ENCODE results near the gene OSBP2. TPM values are rescaled to one million over a fixed set of nuclear protein-coding genes. Genes with fewer than 3 reads are reported as not detected.
A peak's percentile ranks its signal among the peaks of the same experiment; 100 is the strongest.
"Not testable (repeated sequence)": the region's sequence is repeated elsewhere in the genome, so short reads cannot be mapped to it uniquely, and the experiment has no call there.

The OSBP2 gene
- polyA plus RNA-seq, 1 donor from 2014 or later, result 0.93 TPM

DNA sequence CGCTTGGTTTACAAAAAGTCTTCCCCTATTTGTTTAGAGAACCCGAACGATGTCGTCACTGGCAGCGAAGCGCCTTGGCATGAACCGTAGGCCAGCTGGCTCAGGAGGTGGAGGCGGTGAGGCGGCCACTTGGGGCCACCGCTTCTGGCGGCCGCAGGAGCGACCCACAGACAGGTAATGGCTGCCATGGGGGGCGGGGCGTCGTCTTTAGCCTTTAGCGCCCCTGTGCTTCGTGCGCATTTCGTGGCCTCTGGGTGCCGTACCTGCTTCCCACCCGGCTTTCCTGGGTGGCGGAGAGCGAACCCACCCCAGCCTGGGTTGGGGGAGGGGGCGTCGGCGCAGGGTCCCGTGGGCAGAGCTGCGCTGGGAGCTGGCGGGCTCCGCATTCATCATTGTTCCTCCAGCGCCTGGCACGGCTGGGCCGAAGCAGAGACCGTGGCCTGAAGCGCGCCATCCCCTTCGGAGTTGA, 469 bp upstream of the OSBP2 start:
- peak overlapping the region in 1 of 3 donors; percentile 89 for H3K27ac Mint-ChIP-seq

DNA sequence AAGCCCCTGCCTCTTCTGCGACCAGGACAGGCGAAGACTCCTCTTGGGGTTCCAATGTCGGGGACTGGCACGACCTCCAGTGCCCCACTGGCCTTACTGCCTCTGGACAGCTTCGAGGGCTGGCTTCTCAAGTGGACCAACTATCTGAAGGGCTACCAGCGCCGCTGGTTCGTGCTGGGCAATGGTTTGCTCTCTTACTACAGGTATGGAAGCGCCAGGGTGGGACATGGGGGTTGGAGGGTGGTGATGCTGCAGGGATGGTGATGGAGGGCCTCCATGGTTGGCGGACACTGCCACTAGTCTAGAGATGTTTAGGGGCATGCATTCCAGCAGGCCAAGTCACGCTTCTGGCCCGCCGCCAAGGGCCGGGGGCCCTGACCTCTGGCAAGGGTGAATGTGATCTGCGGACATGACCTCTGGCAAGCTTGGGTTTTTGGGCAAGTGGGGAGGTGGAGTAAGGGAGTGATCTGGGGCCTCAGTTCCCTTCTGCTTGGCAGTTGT, 727 bp downstream of the OSBP2 start:
- Mint-ChIP-seq H3K27me3 (peaks cover 1% of the 10 kb centered on the region), H3K4me3 (peak overlapping the region; percentile 72 to 91 (median 81)), H3K36me3 (no peaks in the 10 kb centered on the region), H3K27ac (peak overlapping the region in 2 of 3 donors; percentile 40 to 59), H3K4me1 (peaks cover 4 to 5% (median 5%) of the 10 kb centered on the region in 3 donors), H3K9me3 (no peaks in the 10 kb centered on the region)

More for the DNA sequence above, 469 bp upstream of the OSBP2 start:
- H3K4me3 Mint-ChIP-seq, result peak overlapping the region; percentile 88 to 98 (median 91)
- peaks cover 5 to 7% (median 5%) of the 10 kb centered on the region in 3 donors for H3K4me1 Mint-ChIP-seq
- peaks cover 1% of the 10 kb centered on the region for H3K27me3 Mint-ChIP-seq
- no peaks in the 10 kb centered on the region for H3K36me3 Mint-ChIP-seq
- H3K9me3 Mint-ChIP-seq, result no peaks in the 10 kb centered on the region

DNA sequence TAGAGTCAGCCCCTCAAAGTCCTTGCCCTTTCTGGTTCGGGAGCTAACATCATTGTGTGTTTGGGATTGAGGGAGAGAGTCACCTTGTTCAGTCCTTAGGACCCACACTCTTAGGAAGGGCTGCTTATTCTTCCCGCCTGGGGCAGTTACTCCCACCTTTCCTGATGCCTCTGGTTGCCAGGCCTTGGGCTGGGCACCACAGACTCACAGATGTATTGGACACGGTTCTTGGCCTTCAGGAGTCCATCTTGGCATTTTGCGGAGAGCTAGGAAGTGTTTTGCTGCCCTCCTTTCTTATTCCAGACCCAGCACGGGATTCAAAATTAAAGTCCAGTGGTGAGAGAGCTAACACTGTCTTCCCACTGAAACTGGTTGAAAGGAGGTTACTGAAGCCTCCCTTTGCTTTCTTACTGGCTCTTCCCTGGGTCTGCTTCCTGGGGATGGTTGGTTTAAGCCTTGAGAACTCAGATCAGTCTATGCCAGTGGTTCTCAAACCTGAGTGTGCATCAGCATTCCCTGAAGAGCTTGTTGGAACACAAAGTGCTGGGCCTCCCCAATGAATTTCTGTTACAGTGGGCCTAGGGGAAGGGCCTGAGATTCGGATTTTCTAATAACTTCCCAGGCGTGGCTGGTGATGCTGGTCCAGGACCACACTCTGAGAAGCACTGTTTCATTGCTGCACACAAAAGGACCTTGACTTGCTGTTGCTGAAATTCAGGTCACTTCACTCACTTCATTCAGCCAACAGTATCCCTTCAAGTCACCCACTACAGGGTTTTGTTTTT, 1.4 kb downstream of the OSBP2 start:
- Mint-ChIP-seq H3K9me3 (no peaks in the 10 kb centered on the region), H3K4me1 (peaks cover 4 to 5% (median 5%) of the 10 kb centered on the region in 3 donors), H3K27me3 (peaks cover 1% of the 10 kb centered on the region), H3K27ac (peak overlapping the region in 1 of 3 donors; percentile 40), H3K4me3 (peak overlapping the region in 3 of 4 donors; percentile 63 to 91 (median 88)), H3K36me3 (no peaks in the 10 kb centered on the region)

DNA sequence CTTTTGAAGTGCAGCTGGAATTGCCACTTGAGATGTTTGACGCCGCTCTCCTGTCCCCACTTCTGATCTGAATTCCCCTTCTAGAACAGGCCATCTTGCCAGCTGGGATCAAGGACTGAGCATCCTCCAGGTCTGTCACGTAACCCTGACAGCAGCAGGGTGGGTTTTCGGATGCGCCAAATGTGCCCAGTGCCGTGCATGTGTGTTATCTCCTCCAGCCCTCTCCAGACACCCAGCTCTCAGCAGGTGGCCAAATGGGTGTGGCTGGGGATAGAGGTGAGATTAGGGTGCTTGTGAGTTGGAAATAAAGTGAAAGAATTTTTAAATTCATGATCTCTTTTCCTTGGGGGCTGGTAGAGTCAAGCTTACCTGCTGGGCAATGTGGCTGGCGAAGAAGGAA, 3.3 kb downstream of the OSBP2 start:
- Mint-ChIP-seq H3K36me3 (no peaks in the 10 kb centered on the region), H3K9me3 (no peaks in the 10 kb centered on the region), H3K4me3 (peak overlapping the region in 1 of 4 donors; percentile 72), H3K27me3 (peaks cover 3% of the 10 kb centered on the region), H3K4me1 (peaks cover 4 to 5% (median 5%) of the 10 kb centered on the region in 3 donors), H3K27ac (no peak overlapping the region)

DNA sequence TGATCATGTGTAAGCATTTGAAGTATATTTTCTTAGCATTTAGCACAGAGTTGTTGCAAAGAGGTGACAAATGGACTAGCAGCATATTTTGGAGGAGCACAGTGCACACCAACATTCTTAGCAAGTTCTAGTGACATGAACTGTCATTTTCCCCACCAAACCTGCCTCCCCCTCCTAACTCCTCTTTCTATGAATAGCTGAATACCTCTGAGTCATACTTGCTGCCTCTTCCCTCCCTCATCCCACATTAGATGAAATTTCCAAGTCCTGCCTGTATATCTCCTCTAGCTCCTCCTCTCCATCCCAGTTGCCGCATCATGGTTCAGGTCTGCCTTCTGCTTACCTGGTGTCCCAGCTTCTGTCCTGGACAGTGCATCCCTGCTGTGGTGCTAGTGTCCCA, 7.2 kb downstream of the OSBP2 start:
- Mint-ChIP-seq H3K27ac (no peak overlapping the region), H3K9me3 (no peaks in the 10 kb centered on the region), H3K27me3 (peaks cover 3% of the 10 kb centered on the region), H3K36me3 (no peaks in the 10 kb centered on the region), H3K4me3 (no peak overlapping the region), H3K4me1 (peaks cover 5 to 14% (median 9%) of the 10 kb centered on the region in 3 donors)

DNA sequence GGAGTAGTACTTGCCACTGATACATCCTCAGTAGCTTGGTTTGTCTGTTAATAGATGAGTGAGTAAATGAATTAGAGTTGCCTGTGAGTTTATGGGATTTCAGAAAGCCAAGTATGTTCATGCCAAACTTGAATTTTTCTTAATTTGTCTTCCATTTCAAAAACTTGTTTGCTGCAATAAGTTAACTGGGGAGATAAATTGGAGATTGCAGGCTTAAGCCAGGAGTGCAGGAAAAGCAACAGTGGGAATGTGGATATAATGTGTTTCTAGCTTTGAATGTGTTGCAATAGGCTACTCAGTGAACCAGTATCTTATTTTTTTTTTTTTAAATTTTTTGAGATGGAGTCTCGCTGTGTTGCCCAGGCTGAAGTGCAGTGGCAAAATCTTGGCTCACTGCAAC, 8.2 kb downstream of the OSBP2 start:
- no peaks in the 10 kb centered on the region for H3K36me3 Mint-ChIP-seq
- peaks cover 5 to 14% (median 9%) of the 10 kb centered on the region in 3 donors for H3K4me1 Mint-ChIP-seq
- no peak overlapping the region for H3K27ac Mint-ChIP-seq
- no peak overlapping the region for H3K4me3 Mint-ChIP-seq
- H3K9me3 Mint-ChIP-seq, result no peaks in the 10 kb centered on the region
- H3K27me3 Mint-ChIP-seq, result peaks cover 2% of the 10 kb centered on the region

DNA sequence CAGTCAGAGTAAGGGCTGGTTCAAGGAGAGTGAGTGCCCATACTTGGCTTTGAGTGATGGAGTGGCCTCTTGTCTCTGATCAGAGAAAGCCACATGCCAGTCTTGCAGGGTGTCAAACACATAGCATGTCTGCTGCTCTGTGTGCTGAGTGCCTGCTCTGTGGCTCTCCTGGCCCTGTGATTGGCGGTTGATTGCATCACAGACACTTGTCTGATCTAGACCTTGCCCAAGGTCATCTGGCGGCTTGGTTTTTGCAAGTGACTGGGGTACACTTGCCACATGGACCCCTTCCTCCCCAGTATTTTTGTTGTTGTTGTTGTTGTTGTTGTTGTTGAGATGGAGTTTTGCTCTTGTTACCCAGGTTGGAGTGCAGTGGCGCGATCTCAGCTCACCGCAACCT, 10.3 kb downstream of the OSBP2 start:
- peaks cover 2% of the 10 kb centered on the region for H3K27me3 Mint-ChIP-seq
- peaks cover 5 to 14% (median 9%) of the 10 kb centered on the region in 3 donors for H3K4me1 Mint-ChIP-seq
- H3K9me3 Mint-ChIP-seq, result peaks cover 0 to 3% (median 0%) of the 10 kb centered on the region in 3 donors
- no peaks in the 10 kb centered on the region for H3K36me3 Mint-ChIP-seq
- no peak overlapping the region for H3K27ac Mint-ChIP-seq
- H3K4me3 Mint-ChIP-seq, result no peak overlapping the region

DNA sequence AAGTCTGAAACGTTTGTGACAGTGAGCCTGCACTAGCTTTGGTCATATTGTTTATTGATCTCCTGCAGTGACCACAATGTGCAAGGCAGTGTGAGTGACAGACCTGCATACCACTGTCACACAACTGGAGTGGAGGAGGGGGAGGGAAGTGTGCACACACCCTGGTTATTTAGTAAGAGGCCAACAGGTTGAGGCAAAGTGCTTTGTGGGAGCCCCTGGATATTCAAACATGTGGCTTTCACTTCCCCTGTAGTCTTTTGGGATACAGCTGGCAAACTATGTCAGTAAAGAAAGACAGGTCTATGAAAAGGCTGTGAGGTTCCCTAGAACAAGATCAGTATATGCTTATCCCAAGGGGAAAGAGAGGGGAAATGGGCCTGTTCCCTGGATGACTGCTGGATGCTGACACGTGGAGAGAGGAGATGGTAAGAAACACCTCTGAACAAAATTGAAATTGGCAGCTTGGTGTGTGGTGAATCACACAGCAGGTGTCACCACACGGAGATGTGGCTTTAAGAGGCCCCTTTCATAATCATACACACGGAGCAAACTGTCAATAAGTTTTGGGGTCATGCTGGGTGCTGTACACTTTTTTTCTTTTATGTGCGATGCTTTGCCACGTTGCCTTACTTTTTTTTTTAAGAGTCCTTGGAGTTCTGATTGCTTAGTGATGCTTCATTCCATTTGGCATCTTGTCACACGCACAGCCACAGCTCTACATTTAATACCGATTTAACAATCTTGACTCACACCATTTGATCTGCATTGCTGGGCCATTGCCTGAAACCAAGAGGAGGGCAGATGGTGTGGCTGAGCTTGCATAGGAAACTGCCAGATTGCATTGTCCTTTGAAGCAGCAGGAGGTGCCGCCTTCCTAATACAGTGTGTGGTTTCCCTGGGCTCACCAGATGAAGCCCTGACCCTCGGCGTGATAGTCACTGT, 11.3 kb downstream of the OSBP2 start:
- Mint-ChIP-seq H3K27ac (peak overlapping the region in 1 of 3 donors; percentile 34), H3K9me3 (peaks cover 0 to 3% (median 0%) of the 10 kb centered on the region in 3 donors)

DNA sequence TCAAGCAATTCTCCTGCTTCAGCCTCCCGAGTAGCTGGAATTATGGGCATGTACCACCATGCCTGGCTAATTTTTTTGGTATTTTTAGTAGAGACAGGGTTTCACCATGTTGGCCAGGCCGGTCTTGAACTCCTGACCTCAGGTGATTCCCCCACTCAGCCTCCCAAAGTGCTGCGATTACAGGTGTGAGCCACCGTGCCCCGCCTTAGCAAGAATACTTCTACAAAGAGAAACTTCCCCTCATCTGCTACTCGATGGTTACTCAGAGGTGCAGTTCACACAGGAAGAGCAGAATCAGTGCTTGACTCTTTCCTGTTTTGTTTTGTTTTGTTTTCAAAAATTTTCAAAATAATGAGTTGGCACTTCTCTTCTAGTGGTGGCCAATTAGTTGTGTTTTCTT, 15.3 kb downstream of the OSBP2 start:
- H3K9me3 Mint-ChIP-seq, H3K36me3 Mint-ChIP-seq, H3K27me3 Mint-ChIP-seq: not testable (repeated sequence)
- H3K4me3 Mint-ChIP-seq, result peak overlapping the region in 1 of 4 donors; percentile 20
- peak overlapping the region in 1 of 3 donors; percentile 27 for H3K27ac Mint-ChIP-seq
- peaks cover 5 to 14% (median 11%) of the 10 kb centered on the region in 3 donors for H3K4me1 Mint-ChIP-seq

More for the DNA sequence above, 11.3 kb downstream of the OSBP2 start:
- Mint-ChIP-seq H3K36me3 (no peaks in the 10 kb centered on the region), H3K4me1 (peaks cover 5 to 14% (median 9%) of the 10 kb centered on the region in 3 donors), H3K27me3 (peaks cover 2% of the 10 kb centered on the region), H3K4me3 (peak overlapping the region in 2 of 4 donors; percentile 9 to 71)

DNA sequence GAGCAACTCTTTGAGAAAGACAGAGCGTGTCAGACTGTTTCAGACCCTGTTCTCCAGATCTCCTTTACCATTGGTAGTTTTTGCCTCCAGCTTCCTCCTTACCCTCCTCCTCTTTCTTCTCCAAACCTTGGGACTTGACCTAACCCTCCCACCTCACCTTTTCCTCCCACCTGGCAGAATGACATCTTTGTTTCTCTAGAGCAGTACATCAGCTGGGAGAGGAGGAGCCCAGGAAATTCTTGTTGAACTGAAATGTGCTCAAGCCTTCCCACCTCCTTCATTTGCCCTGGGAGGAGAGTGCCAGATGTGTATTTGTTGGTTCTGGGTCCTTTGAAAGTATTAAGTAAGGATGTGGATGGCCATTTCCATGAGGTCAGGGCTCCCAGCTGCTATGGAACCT, 17.4 kb downstream of the OSBP2 start:
- Mint-ChIP-seq H3K27ac (no peak overlapping the region), H3K27me3 (no peaks in the 10 kb centered on the region), H3K9me3 (peaks cover 0 to 3% (median 0%) of the 10 kb centered on the region in 3 donors), H3K36me3 (peaks cover 3% of the 10 kb centered on the region), H3K4me1 (peaks cover 0 to 2% (median 0%) of the 10 kb centered on the region in 3 donors), H3K4me3 (no peak overlapping the region)

DNA sequence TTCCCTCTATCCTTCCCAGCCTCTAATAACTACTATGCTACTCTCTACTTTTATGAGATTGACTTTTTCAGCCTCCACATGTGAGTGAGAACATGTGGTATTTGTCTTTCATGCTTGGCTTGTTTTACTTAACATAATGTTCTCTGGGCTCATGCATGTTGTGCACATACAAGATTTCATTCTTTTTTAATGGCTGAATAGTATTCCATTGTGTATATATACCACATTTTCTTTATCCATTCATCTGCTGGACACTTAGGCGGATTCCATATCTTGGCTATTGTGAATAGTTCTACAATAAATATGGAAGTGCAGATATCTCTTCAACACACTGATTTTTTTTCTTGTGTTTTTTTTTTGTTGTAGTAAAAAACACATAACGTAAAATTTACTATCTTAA, 19.4 kb downstream of the OSBP2 start:
- H3K27ac Mint-ChIP-seq, result no peak overlapping the region
- peaks cover 3% of the 10 kb centered on the region for H3K36me3 Mint-ChIP-seq
- peaks cover 0 to 3% (median 0%) of the 10 kb centered on the region in 3 donors for H3K9me3 Mint-ChIP-seq
- H3K4me3 Mint-ChIP-seq, result no peak overlapping the region
- peaks cover 0 to 2% (median 0%) of the 10 kb centered on the region in 3 donors for H3K4me1 Mint-ChIP-seq
- H3K27me3 Mint-ChIP-seq, result no peaks in the 10 kb centered on the region

DNA sequence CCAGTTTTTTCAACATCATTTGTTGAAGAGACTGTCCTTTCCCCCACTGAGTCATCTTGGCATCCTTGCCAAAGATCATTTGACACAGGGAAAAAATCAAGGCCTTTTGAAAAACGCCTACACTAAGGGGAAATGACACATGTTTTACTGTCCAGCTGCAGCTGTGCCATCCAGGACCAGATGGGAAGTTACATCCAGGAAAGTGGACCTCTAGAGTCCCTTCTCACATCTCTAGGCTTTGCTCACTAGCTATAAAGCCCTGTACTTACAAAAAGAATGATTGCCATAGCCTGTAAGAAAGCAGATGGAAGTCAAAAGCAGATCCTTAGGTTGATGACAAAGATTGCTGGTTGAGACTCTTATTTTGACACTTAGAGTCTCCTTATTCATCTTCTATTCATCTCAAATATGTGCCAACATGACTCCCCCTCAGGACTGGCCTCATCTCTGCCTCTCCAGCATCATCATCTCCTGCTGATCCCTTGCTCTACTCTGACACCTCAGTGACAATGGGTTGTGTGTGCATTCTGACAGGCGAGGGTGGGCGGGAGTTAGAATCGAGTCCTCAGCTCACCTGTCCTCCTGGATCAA, 22.8 kb downstream of the OSBP2 start:
- Mint-ChIP-seq H3K4me1 (peaks cover 0 to 2% (median 0%) of the 10 kb centered on the region in 3 donors), H3K9me3 (no peaks in the 10 kb centered on the region), H3K27ac (no peak overlapping the region), H3K36me3 (peaks cover 3% of the 10 kb centered on the region), H3K4me3 (no peak overlapping the region), H3K27me3 (peaks cover under 1% of the 10 kb centered on the region)

DNA sequence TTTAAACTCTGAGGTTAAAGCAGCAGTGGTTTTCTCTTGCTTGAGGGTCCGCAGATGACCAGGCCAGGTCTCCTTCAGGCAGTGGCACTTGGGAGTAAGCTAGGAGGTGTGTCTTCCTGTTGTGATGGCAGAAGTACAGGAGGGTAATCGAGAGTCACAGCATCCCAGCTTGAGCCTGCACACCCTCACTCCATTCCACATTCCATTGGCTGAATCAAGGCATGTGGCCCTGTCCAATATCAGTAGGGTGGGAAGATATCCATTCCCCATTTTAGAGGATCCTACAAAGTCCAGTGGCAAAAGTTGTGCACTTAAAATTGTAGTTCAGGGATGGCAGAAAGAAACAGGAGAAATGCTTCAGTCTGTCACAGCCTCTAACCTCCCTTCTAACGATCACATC, 23.3 kb downstream of the OSBP2 start:
- Mint-ChIP-seq H3K9me3 (no peaks in the 10 kb centered on the region), H3K27me3 (peaks cover 1% of the 10 kb centered on the region), H3K27ac (no peak overlapping the region), H3K4me1 (peaks cover 0 to 2% (median 0%) of the 10 kb centered on the region in 3 donors), H3K36me3 (peaks cover 3% of the 10 kb centered on the region), H3K4me3 (no peak overlapping the region)

DNA sequence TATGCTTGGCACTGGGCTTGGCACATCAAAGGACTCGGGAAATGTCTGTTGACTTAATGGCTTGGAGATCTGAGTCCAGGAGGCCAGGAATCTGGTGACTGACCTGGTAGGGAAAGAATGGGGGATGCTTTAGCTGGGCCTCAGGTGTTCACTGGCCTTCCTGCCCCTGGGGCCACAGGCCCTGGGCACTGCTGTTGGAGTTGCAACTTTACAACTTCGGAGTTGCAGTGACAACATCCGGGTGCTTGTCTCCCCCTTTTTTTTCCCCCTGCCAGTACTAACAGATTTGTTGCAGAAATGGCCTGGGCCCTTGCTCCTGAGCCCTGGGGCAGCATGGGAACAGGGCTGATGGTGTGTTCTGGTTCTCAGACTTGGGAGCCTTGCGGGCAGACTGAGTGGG, 23.8 kb downstream of the OSBP2 start:
- Mint-ChIP-seq H3K9me3 (no peaks in the 10 kb centered on the region), H3K4me3 (no peak overlapping the region), H3K36me3 (peaks cover 3% of the 10 kb centered on the region), H3K27me3 (peaks cover 1% of the 10 kb centered on the region), H3K27ac (no peak overlapping the region), H3K4me1 (peaks cover 0 to under 1% (median 0%) of the 10 kb centered on the region in 3 donors)
